Forelimb muscle (tissue), 1 donor: Measurements from ENCODE around the gene PRKCI. TPM values are rescaled to one million over a fixed set of nuclear protein-coding genes. Genes with fewer than 3 reads are reported as not detected.
"Not testable (repeated sequence)": the region's sequence is repeated elsewhere in the genome, so short reads cannot be mapped to it uniquely, and the experiment has no call there.

Experiments
- DNase-seq: peaks from one replicate; pipeline ENCODE4 v3.0.0-alpha.2; 2013; ENCODE audit warnings: low read depth
- polyA plus RNA-seq: library from polyadenylated mRNA; unstranded; fragments of 120-200 nt; gene quantifications from one replicate; pipeline ENCODE4 v1.2.1, GENCODE V29; 2013; ENCODE audit not compliant: insufficient read length

PRKCI gene
- polyA plus RNA-seq, 1 donor = 17.6 TPM

- DNase-seq = no peak
These were observed 68.0 kb downstream of the PRKCI start for GRCh38 chr3:170290194-170290593.

GRCh38 chr3:170295586-170295985, 73.4 kb downstream of the PRKCI start:
- no peak for DNase-seq

GRCh38 chr3:170296703-170297102, 74.5 kb downstream of the PRKCI start:
- no peak for DNase-seq

- no peak for DNase-seq
These were observed 79.2 kb downstream of the PRKCI start for GRCh38 chr3:170301405-170301804.

GRCh38 chr3:170302008-170302407, 79.8 kb downstream of the PRKCI start:
- DNase-seq = no peak

GRCh38 chr3:170306015-170306414, 83.8 kb downstream of the PRKCI start:
- no peak for DNase-seq

- DNase-seq = no peak
These were observed 85.6 kb downstream of the PRKCI start for GRCh38 chr3:170307671-170308405.

GRCh38 chr3:170309046-170309445, 86.8 kb downstream of the PRKCI start:
- no peak for DNase-seq

GRCh38 chr3:170317954-170318353, 95.7 kb downstream of the PRKCI start:
- DNase-seq = no peak

GRCh38 chr3:170320461-170321121, 98.4 kb downstream of the PRKCI start:
- no peak for DNase-seq

- DNase-seq = no peak
These were observed 99.3 kb downstream of the PRKCI start for GRCh38 chr3:170321321-170322034.

GRCh38 chr3:170322566-170323269, 100.5 kb downstream of the PRKCI start:
- no peak for DNase-seq

GRCh38 chr3:170323331-170323730, 101.1 kb downstream of the PRKCI start:
- no peak for DNase-seq

- DNase-seq = no peak
These were observed 102.7 kb downstream of the PRKCI start for GRCh38 chr3:170324962-170325361.

GRCh38 chr3:170327040-170327808, 105.0 kb downstream of the PRKCI start:
- DNase-seq = no peak

GRCh38 chr3:170327868-170328548, 105.8 kb downstream of the PRKCI start:
- not testable (repeated sequence) for DNase-seq

- no peak for DNase-seq
These were observed 108.1 kb downstream of the PRKCI start for GRCh38 chr3:170330366-170330765.

- no peak for DNase-seq
These were observed 108.9 kb downstream of the PRKCI start for GRCh38 chr3:170331143-170331542.

GRCh38 chr3:170337420-170337819, 115.2 kb downstream of the PRKCI start:
- no peak for DNase-seq

GRCh38 chr3:170338690-170339340, 116.6 kb downstream of the PRKCI start:
- DNase-seq = no peak
